Measurements from ENCODE around the gene FSCN2.
A peak's percentile ranks its signal among the peaks of the same experiment; 100 is the strongest.

Gene FSCN2

GRCh38 chr17:81540676-81541027, 12.5 kb downstream of the FSCN2 start:
- DNase-seq = no peak

DNA sequence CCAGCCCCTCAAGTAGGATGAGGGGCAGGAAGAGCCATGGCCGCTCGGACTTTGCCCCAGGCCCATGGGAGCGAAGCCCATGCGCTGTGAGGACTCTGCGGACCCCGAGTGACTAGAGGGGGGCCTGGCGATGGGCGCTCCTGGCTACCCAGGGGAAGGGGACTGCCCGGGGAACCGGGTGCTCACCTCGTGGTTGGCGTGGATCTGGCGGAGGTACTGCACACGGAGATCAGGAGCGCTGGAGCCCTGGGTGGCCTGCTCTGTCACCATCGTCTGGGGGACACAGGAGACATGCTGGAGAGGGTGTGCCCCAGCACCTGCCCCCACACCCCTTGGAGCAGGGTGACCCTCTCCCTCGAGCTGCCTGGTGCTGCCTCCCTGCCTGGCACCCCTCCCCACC, 12.9 kb downstream of the FSCN2 start:
- DNase-seq = no peak

- no peak for DNase-seq
These were observed 14.5 kb downstream of the FSCN2 start for GRCh38 chr17:81542431-81543338.

- DNase-seq = no peak
These were observed 15.1 kb downstream of the FSCN2 start for GRCh38 chr17:81543339-81543675.

- DNase-seq = no peak
These were observed 15.6 kb downstream of the FSCN2 start for GRCh38 chr17:81543756-81544155.

DNA sequence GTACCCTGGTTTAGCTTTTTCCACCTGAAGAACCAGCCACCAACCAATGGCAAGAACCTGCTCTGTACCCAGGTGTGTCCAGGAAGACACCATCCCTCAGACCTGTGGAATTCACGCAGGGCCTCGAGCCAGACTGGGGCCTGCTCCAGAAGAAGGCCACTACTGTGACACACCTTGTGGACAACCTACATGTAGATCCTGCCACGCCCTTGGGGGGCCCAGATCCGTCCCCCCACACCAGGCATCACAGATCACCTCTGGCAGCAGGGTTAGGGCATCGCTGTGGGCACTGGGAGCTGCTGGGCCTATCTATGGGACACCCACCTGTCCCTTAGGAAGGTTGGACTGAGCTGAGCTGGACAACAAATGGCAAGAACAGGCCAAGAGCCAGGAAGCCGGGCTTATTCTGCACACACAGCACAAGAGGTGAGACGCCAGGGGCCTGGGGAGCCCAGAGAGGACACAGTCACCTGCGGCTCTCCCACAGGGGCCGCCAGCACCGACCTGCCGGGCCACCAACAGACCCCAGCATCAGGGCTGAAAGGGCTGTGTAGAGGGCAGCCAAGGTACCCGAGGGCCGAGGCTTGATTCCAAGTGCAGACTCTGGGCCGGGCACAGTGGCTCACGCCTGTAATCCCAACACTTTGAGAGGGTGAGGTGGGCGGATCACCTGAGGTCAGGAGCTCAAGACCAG, 16.3 kb downstream of the FSCN2 start:
- no peak for DNase-seq

- DNase-seq = no peak
These were observed 17.2 kb downstream of the FSCN2 start for GRCh38 chr17:81545160-81545949.

DNA sequence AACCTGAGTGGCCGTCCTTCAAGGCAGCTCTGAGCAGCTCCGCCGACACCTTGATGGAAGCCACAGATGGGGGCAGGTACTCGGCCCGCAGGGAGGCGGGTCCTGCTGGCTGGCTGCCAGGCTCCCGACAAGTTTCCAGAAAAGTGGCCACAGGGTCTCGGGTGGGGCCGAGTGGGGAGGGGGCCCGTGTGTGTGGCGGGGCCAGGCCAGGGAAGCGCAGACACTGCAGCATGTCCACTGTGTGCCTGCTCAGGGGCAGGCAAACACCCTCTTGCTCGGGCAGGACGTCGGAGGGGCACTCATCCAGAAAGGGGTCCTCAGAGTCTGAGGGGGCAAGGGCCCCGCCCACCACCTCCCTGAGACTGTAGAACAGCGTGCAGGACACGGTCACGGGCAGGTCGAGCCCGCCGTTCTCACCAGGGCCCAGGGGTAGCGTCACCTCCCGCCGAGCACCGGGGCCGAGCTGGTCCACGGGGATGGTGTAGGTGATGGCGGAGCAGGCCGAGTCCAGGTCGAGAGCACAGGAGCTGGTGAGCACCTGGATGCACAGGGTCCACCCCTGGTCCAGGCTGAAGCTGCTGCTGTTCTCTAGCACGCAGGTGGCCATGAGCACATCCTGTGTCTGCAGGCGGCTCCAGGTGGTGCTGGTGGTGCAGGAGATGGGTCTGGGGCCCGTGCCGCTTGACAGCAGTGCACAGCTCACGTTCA, 18.9 kb downstream of the FSCN2 start:
- no peak for DNase-seq

DNA sequence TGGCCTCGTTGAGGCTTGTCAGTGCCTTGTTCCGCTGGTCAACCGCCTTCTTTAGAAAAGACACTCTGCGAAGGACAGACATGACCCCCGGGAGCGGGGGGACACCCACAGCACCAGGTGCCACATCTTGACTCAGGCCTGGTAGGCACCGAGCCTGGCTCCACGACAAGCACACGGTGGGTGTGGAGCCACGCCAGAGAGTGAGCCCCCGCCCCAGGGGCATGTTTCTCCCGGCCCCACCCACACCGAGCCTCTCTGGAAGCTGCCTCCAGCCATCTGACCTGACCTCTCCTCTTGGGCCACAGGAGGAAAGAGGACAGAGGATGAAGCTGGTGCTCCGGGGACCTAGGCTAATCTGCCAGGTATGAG, 19.4 kb downstream of the FSCN2 start:
- DNase-seq = no peak

DNA sequence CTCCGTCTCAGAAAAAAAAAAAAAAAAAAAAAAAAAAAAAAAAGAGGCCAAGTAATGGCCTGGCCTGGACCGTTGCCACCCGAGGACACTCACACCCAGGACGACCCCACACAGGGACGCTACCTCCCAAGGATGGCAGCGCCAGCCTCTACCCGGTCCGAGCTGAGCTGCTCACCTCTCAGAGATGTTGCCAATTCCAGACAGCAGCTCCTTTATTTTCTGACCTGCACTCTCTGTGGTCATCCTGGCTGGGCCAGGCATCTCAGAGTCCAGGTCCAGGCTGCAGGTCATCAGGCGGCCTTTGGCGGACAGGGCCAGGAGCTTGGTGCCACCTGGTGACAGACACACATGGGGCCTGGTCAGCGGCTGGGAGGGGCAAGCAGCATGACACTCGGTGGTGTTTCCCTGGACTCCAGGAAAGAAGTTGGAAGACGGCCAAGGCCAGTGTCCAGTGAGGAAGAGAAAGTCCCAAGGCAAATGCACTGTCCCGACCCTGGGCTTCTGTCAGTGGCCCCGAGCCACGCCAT, 20.9 kb downstream of the FSCN2 start:
- no peak for DNase-seq

DNA sequence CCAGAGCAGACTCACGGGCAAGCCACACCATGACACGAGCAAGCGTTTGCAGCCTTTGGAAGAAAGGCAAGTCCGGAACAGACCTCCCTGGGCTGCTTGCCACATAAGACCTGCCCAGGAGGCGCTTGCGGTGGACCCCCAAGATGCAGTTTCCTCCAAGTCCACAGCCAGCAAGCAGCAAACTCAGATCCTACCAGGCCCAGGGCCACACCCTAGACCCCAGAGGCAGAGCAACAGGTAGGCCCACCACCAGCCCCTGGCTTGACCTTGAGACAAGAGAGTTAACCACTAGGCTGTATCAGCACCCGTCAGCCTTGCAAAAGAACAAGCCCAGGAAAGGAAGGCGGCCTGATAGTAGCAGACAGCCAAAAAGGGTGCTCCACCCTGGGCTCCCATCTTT, 21.6 kb downstream of the FSCN2 start:
- DNase-seq = no peak

DNA sequence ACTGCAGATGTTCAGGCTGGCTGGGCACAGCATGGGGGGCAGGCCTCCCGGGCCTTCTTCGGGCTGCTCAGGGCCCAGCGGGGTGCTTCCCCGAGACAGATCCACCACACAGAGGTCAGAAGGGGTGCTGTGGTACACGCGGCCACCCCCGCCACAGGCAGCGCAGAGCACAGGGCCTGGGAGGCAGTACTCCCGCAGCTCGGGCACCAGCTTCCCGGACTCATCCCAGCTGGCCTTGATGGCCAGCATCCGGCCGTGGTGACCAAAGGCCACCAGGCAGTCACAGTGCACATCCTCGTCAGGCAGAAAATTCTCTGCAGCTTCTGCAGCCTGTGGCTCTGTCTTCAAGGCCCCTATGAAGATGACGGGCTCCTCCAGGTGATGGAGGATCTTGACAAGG, 22.1 kb downstream of the FSCN2 start:
- no peak for DNase-seq

DNA sequence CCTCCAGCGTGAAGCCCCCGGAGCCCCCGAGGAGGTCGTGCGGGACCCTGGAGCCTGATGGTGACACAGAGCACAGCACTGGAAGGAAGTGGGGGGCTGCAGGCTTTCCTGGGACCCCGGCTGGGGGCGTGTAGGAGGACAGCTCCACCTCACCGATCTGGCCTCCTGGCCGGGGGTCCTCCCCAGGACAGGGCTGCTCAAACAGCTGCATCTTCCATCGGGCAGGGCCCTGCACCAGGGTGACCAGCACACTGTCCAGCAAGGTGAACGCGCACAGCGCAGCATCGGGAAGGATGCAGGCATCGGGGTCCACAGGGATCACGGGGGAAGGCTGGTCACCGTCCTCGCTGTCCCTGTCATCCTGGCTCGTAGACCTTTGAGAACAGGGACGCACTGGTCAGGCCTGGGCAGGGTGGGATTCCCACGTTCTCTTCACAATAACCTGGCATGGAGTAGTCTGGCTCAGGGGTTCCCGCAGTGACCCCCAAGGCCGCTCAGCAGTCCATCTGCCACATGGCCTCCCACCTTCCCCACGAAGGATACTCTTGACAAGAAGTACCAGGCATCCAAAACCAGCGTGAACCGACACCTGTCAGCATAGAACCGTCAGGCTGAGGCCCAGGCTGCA, 22.8 kb downstream of the FSCN2 start:
- no peak for DNase-seq

- no peak for DNase-seq
These were observed 23.5 kb downstream of the FSCN2 start for GRCh38 chr17:81551458-81552243.

DNA sequence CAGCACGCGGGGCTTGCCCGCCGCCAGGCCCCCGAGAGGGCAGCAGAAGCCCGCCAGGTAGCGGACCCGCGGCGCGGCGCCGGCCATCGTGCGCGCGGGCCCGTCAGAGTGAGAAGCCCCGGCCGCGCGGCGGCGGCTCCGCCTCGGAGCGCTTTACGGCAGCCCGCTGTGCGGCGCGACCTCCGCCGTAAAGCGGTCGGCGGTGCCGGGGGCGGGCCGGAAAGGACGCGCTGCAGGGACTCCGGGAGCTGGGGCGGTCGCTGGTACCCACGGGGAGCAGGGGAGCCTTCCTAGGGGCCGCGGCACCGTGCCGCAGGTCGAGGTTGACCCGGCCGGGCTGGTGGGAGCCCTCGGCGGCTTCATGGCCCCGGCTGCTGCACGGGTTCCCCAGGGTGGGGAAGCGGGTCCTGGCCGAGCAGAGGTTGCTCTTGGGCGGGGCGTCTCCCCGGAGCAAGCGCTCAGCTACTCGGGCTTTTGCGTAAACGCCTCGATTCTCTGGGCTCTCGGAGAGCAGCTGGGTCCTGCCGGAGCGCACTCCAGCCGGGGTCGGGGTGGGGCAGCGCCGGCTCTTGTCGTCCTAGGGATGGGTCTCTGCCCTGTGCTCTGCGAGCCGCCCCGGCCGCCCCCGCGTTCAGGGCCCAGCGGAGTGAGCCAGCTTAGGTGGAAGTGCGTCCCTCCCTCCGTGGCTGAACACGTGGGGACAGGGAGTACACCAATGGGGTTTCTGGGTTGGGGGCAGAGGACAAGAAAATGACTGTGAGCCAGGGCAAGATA, 24.3 kb downstream of the FSCN2 start, which contains the start of gene FAAP100:
Gene FAAP100 (minus strand): TSS at position 110 of the 774 bp plus-strand sequence. CDS start 23 bp downstream, at position 87.
- DNase-seq = no peak

DNA sequence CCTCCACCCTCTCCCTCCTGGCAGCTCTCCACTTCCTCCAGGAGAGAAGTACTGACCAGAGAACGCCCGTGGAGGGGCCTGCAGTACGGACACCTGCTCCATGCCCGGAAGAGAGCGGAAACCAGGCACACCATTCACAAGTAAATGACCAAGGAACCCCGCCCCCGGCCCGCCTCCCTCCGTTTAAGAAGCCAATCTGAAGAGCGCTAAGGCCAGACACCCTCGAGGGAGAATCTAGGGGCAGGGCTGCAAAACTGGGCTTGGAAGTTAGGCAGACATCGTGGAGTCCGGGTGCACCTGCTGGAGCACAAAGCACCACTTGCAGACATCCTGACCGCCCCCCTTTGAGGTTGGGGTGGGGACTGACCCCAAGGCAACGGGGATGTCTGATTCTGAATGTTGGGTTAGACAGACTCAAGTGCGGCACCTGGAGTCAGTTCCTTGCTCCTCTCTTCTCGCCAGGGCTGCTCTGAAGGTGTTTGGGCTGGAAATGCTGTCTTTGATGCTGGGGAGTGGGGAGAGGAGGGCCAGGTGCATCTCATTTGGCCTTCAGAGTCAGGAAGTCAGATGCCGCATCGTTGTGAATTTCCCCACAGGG, 24.9 kb downstream of the FSCN2 start:
- DNase-seq = peak; percentile 66

GRCh38 chr17:81553616-81554181, 25.5 kb downstream of the FSCN2 start:
- DNase-seq = no peak

GRCh38 chr17:81556175-81556691, 28.1 kb downstream of the FSCN2 start:
- no peak for DNase-seq

- no peak for DNase-seq
These were observed 28.7 kb downstream of the FSCN2 start for GRCh38 chr17:81556863-81557262.

Measured in NCI-H187 treated with DMSO at 0.1 percent for 48 hours (cell line).